ENCODE data around the gene APOD.
"Not testable (repeated sequence)": the region's sequence is repeated elsewhere in the genome, so short reads cannot be mapped to it uniquely, and the experiment has no call there.

The APOD gene

GRCh38 chr3:195617784-195618659 lies 34.3 kb upstream of the APOD start:
- DNase-seq: not testable (repeated sequence)

DNA sequence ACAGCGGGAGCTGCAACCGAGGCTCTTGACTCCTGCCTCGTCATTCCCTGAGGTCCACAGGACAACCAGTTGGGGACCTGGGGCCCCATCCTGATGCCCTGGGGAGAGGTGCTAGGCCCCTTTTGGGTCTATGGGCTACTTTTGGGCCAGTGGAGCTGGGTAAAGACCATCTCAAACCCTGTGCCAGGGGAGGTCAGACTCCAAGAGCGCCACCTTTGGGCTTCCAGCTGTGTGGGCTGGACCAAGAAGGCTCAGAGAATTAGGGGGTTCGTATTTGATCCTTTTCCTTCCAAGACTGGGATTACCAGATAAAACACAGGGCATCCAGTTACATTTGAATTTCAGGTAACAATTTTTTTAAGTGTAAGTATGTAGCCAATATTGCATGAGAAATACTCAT lies 33.4 kb upstream of the APOD start:
- not testable (repeated sequence) for DNase-seq

- no peak for DNase-seq
Measured at GRCh38 chr3:195616681-195617080, 32.9 kb upstream of the APOD start.

GRCh38 chr3:195615952-195616537 lies 32.3 kb upstream of the APOD start:
- not testable (repeated sequence) for DNase-seq

- not testable (repeated sequence) for DNase-seq
Measured at GRCh38 chr3:195614672-195615504, 31.1 kb upstream of the APOD start.

DNA sequence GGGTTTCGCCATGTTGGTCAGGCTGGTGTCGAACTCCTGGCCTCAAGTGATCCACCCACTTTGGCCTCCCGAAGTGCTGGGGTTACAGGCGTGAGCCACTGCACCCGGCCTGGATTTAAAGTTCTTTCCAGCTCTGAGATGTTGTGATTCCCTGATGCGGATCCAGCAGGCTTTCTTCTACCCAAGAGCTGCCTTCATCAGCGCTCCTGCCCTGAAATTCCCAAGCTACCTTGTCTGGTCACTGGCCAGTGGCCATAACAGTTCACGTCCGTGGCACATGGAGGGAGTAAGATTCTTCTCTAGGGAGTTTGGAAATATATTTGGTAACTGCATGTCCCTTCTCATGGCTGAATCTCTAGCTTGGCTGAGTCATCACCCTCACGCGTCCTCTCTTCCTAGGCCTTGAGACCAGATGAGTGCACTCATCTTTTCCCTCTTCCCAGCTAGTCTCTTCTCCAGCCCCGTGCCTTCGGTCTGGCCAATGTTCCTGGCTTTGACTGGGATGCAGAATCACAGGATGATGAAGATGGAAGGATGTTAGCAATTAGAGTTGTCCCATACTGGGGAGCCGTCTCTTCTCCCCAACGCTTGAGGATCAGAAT lies 29.8 kb upstream of the APOD start:
- DNase-seq: no peak

DNA sequence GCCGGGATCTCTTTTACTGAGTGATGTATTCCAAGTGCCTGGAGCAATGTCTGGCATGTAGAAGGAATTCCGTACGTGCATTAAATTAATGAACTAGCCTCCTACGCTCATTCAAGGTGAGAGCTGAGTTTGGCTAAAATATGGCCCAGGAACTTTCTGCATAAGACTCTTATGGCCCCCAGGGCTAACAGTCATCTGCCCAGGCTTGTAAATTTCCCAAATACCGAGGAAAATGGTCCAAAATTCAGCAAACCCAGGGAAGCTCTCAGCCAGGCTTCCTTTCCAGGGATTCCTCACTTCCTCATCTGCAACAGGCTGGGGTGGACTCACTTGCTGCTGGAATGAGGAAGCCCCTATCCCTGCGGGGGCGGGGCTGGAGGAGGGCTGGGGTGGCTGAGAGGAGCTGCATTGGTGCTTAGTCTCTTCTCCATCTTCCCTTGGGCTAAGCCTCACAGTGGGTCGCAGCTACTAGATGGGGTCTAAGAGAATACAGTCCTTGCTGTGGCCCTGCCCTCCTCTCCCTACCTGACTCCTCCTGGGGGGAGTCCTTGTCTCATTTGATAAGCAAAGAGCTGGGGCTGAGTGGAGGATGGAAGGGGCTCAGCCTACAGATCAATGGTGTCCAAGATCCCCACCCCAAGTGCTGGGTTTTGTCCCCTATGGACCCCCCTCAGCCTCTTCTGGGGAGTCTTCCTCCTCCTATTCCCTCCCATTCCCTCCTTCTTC lies 28.5 kb upstream of the APOD start:
- no peak for DNase-seq

DNA sequence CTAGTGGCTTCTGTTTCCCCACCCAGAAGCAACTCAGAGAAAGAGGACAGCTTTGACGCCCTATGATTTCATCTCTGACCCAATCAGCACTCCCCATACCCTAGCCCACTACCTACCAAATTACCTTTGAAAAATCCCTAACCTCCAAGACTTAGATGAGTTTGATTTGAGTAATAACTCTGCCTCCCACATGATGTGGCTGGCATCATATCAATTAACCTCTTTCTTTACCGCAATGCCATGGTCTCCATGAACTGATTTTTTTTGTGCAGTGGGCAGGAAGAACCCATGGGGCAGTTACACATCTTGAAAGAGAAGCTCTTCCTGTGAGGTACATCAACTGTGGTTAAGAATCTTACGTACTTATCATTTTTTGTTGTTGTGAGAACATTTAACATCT lies 25.5 kb upstream of the APOD start:
- DNase-seq: no peak

DNA sequence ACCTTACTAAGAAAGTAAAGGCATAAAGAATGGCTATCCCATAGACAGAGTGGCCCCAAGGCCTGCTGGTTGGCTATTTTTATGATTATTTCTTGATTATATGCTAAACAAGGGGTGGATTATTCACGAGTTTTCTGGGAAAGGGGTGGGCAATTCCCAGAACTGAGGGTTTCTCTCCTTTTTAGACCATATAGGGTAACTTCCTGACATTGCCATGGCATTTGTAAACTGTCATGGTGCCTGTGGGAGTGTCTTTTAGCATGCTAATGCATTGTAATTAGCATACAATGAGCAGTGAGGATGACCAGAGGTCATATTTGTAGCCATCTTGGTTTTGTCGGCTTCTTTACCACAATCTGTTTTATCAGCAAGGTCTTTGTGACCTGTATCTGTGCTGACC lies 18.0 kb upstream of the APOD start:
- DNase-seq: not testable (repeated sequence)

GRCh38 chr3:195601382-195601781 lies 17.6 kb upstream of the APOD start:
- no peak for DNase-seq

GRCh38 chr3:195599926-195600325 lies 16.2 kb upstream of the APOD start:
- not testable (repeated sequence) for DNase-seq

DNA sequence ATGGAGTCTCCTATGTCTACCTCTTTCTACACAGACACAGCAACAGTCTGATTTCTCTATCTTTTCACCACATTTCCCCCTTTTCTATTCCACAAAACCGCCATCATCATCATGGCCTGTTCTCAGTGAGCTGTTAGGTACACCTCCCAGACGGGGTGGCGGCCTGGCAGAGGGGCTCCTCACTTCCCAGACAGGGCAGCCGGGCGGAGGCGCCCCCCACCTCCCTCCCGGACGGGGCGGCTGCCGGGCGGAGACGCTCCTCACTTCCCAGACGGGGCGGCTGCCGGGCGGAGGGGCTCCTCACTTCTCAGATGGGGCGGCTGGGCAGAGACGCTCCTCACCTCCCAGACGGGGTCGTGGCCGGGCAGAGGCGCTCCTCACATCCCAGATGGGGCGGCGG lies 15.8 kb upstream of the APOD start:
- not testable (repeated sequence) for DNase-seq

GRCh38 chr3:195597848-195598247 lies 14.1 kb upstream of the APOD start:
- no peak for DNase-seq

GRCh38 chr3:195597229-195597628 lies 13.5 kb upstream of the APOD start:
- DNase-seq: no peak

DNA sequence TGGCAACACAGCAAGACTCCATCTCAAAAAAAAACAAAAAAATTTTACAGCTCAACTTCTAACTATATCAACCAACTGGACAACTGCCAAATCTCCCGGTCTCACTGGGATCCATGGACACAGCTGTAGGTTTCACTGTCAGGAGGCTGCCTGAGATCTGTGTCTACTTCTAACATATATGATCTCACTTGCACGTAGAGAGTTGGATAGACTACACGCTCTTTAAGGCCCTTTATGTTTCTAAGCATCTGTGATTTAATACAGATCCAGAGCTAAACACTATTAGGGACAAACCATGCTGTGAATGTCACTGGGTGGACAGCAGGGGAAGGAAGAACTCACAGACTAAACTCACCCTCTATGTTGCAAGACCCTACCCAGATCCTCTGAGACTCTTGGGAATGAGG lies 13.0 kb upstream of the APOD start:
- no peak for DNase-seq

DNA sequence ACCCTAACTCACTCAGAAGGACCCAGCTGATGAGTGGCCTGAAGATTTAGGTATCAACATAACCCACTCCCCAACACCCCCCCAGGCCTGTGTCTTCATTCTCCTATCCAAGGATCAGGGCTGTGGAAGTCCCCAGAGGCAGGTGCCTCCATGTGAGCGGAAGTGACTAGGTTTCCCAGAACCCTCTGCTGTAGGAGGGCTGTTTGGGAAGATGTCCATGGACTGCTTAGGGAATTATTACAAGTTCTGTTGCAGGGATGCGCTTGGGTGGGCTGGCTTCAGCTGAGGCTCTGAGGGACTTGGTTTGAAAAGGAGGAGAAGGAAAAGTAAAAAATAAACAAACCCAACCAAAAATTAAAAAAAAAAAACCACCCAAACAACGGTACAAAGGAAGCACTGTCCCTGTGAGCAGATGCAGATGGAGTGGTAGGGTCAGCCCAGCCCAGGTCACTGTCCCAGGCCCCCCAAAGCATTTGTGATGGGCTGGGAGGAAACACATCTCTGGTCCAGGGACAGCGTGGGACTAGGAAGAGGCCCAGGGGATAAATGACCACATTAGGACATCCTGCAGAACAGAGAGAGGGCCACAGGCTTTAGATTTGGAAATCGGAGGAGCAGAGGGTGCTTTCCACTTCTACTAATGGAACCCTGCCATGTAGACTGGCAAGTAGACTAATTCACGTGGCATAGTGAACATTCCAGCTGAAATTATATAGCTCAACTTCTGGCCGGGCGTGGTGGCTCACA lies 12.2 kb upstream of the APOD start:
- no peak for DNase-seq

DNA sequence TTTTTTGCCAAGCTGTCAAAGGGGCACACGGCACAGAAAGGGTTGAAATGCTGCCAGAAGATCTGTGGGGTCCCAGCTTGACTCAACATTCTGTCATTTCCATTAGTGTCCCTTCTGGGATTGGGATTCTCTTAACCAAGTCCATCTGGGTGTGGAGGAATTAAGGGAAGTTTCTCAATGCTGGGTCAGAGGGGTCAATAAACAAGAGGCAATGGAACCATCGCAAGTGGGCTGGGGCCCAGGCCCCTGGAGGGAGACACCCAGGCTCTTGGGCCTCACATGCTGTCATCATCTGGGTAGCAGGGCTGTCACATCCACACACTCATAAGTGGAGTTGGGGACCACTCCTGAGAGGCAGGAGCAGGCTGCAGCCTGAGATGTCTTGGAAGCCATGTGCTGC lies 8.1 kb upstream of the APOD start:
- no peak for DNase-seq

- DNase-seq: no peak
Measured at GRCh38 chr3:195591220-195591619, 7.5 kb upstream of the APOD start.

GRCh38 chr3:195590381-195590780 lies 6.6 kb upstream of the APOD start:
- DNase-seq: not testable (repeated sequence)

DNA sequence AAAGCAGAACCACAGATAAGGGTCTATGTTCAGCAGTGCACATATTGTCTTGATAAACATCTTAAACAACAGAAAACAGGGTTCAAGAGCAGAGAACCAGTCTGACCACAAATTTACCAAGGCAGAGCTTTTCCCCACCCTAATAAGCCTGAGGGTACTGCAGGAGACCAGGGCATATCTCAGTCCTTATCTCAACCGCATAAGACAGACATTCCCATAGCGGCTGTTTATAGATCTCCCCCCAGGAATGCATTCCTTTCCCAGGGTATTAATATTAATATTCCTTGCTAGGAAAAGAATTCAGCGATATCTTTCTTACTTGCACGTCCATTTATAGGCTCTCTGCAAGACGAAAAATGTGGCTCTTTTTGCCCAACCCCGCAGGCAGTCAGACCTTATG lies 6.1 kb upstream of the APOD start:
- DNase-seq: not testable (repeated sequence)

GRCh38 chr3:195587824-195588223 lies 4.1 kb upstream of the APOD start:
- DNase-seq: no peak

- no peak for DNase-seq
Measured at GRCh38 chr3:195587406-195587805, 3.7 kb upstream of the APOD start.
